H1 (cell line): ENCODE data around the gene IGF2R. TPM values are rescaled to one million over a fixed set of nuclear protein-coding genes. Genes with fewer than 3 reads are reported as not detected.

ENCODE experiments used
- CTCF ChIA-PET: fragments of 300-600 bp; sonication (Branson Sonifier 250); formaldehyde crosslinking; loops from one replicate; lab custom pipeline; 2021; ENCODE audit not compliant: partially characterized antibody; lab: Charles Lee
- POLR2A ChIA-PET: fragments of 300-600 bp; sonication (Branson Sonifier 250); formaldehyde crosslinking; loops from one replicate; lab custom pipeline; 2021; ENCODE audit warnings: inconsistent platforms; ENCODE audit not compliant: partially characterized antibody; lab: Charles Lee
- DNase-seq, 2 experiments: peaks; one replicate each; pipeline versions ENCODE4 v3.0.0 to v3.0.0-alpha.2; 2010 to 2022; ENCODE audit warnings: low spot score in 2 of 2, low read depth in 1 of 2, mixed read lengths in 1 of 2
- FAIRE-seq: peaks from 2 replicates; lab custom pipeline; 2011; peaks lifted over from hg19 to GRCh38; lab: Jason Lieb, UNC
- H2AFZ ChIP-seq: 2 replicates; pipeline ENCODE4 v1.8.1; 2012; ENCODE audit warnings: low read length, inconsistent platforms
- H2AK5ac ChIP-seq: 2 replicates; pipeline ENCODE4 v1.6.1; 2013; ENCODE audit warnings: low read depth, low read length
- H2BK120ac ChIP-seq: replicated peaks from 2 replicates; pipeline ENCODE3; 2013; ENCODE audit warnings: low read depth, low read length, inconsistent platforms
- H2BK12ac ChIP-seq: 2 replicates; pipeline ENCODE4 v1.6.1; 2013; ENCODE audit warnings: low read depth, low read length
- H2BK15ac ChIP-seq: 2 replicates; pipeline ENCODE4 v1.6.1; 2013; ENCODE audit warnings: low read length
- H2BK20ac ChIP-seq: 2 replicates; pipeline ENCODE4 v1.6.1; 2013; ENCODE audit warnings: low read length
- H2BK5ac ChIP-seq: 2 replicates; pipeline ENCODE4 v1.6.1; 2013; ENCODE audit warnings: low read depth, low read length
- H3K14ac ChIP-seq: 2 replicates; pipeline ENCODE4 v1.6.1; 2013; ENCODE audit warnings: inconsistent platforms; ENCODE audit not compliant: insufficient read length
- H3K18ac ChIP-seq: 2 replicates; pipeline ENCODE4 v1.6.1; 2013; ENCODE audit warnings: low read length; ENCODE audit errors: extremely low read depth
- H3K23ac ChIP-seq: 2 replicates; pipeline ENCODE4 v1.6.1; 2013; ENCODE audit warnings: inconsistent platforms; ENCODE audit not compliant: insufficient read length
- H3K23me2 ChIP-seq: 2 replicates; pipeline ENCODE4 v1.6.1; 2013; ENCODE audit warnings: low read depth, low read length
- H3K27ac ChIP-seq: 2 replicates; pipeline ENCODE4 v1.6.1; 2011; ENCODE audit warnings: low read depth, low read length, inconsistent platforms
- H3K27me3 ChIP-seq, 4 experiments: replicated peaks in 1 of 4; 1 replicate in 1 of 4; 2 replicates in 3 of 4; pipeline versions ENCODE4 v1.6.1 to v1.8.1; 2011 to 2013; ENCODE audit warnings: low read length in 3 of 4, mild to moderate bottlenecking in 3 of 4, inconsistent platforms in 2 of 4, mixed read lengths in 2 of 4, moderate library complexity in 1 of 4; ENCODE audit not compliant: control insufficient read depth in 3 of 4, insufficient read depth in 3 of 4; ENCODE audit errors: extremely low read depth in 1 of 4
- H3K36me3 ChIP-seq, 4 experiments: 2 replicates each; pipeline versions ENCODE4 v1.6.1 to v1.8.1; 2011 to 2013; ENCODE audit warnings: mild to moderate bottlenecking in 4 of 4, low read length in 3 of 4, moderate library complexity in 2 of 4, control low read depth in 1 of 4, inconsistent platforms in 1 of 4; ENCODE audit not compliant: insufficient read depth in 4 of 4, control insufficient read depth in 2 of 4
- H3K4ac ChIP-seq: replicated peaks from 2 replicates; pipeline ENCODE3; 2013; ENCODE audit warnings: low read length, low read depth, mixed read lengths, inconsistent platforms; ENCODE audit not compliant: insufficient read length
- H3K4me1 ChIP-seq, 4 experiments: replicated peaks in 1 of 4; 1 replicate in 1 of 4; 2 replicates in 3 of 4; pipeline versions ENCODE4 v1.6.1 to v1.8.1; 2011 to 2013; ENCODE audit warnings: low read length in 3 of 4, inconsistent platforms in 2 of 4, mixed read lengths in 1 of 4; ENCODE audit not compliant: insufficient read depth in 4 of 4, control insufficient read depth in 3 of 4
- H3K4me2 ChIP-seq, 2 experiments: 2 replicates each; pipeline versions ENCODE4 v1.6.1 to v1.8.1; 2011 to 2013; ENCODE audit warnings: low read depth in 2 of 2, low read length in 2 of 2, control low read depth in 1 of 2, inconsistent platforms in 1 of 2, mild to moderate bottlenecking in 1 of 2; ENCODE audit not compliant: insufficient read depth in 1 of 2
- H3K4me3 ChIP-seq, 4 experiments: fragments of 200-600, 300-600 bp in 1 of 4; sonication (generic), shearing (Covaris generic), sonication (Bioruptor Twin) in 1 of 4; 2 replicates each; pipeline versions ENCODE4 v1.5.1 to v1.8.1; 2011 to 2016; ENCODE audit warnings: low read length in 4 of 4, low read depth in 3 of 4, control low read depth in 2 of 4, inconsistent platforms in 2 of 4, mild to moderate bottlenecking in 2 of 4, mixed read lengths in 1 of 4, moderate library complexity in 1 of 4; ENCODE audit not compliant: insufficient read depth in 2 of 4; ENCODE audit errors: extremely low read depth in 1 of 4
- H3K56ac ChIP-seq: replicated peaks from 2 replicates; pipeline ENCODE3; 2013; ENCODE audit warnings: low read depth, mild to moderate bottlenecking, mixed read lengths, low read length, inconsistent platforms; ENCODE audit not compliant: insufficient read length
- H3K79me1 ChIP-seq: 2 replicates; pipeline ENCODE4 v1.6.1; 2013; ENCODE audit warnings: low read depth, low read length, control low read depth
- H3K79me2 ChIP-seq, 2 experiments: 2 replicates each; pipeline versions ENCODE4 v1.6.1 to v1.8.1; 2012 to 2013; ENCODE audit warnings: low read length in 2 of 2, mild to moderate bottlenecking in 2 of 2, inconsistent platforms in 1 of 2; ENCODE audit not compliant: insufficient read depth in 2 of 2, control insufficient read depth in 1 of 2
- H3K9ac ChIP-seq, 4 experiments: replicated peaks in 1 of 4; 1 replicate in 1 of 4; 2 replicates in 3 of 4; pipeline versions ENCODE4 v1.6.1 to v1.8.1; 2011 to 2013; ENCODE audit warnings: low read depth in 3 of 4, low read length in 3 of 4, control low read depth in 2 of 4, mild to moderate bottlenecking in 2 of 4, moderate library complexity in 2 of 4, inconsistent platforms in 1 of 4; ENCODE audit errors: extremely low read depth in 1 of 4
- H3K9me3 ChIP-seq, 2 experiments: 2 replicates each; pipeline versions ENCODE4 v1.6.1 to v1.8.1; 2012 to 2013; ENCODE audit warnings: mild to moderate bottlenecking in 2 of 2, moderate library complexity in 2 of 2, control low read depth in 1 of 2, inconsistent platforms in 1 of 2, low read depth in 1 of 2, low read length in 1 of 2, mixed read lengths in 1 of 2; ENCODE audit not compliant: insufficient read depth in 2 of 2
- H4K20me1 ChIP-seq, 2 experiments: replicated peaks in 1 of 2; 2 replicates each; pipeline versions ENCODE3 to v1.8.1; 2011 to 2013; ENCODE audit warnings: inconsistent platforms in 2 of 2, low read length in 2 of 2, mild to moderate bottlenecking in 1 of 2; ENCODE audit not compliant: insufficient read depth in 2 of 2, control insufficient read depth in 1 of 2
- H4K5ac ChIP-seq: 2 replicates; pipeline ENCODE4 v1.6.1; 2013; ENCODE audit warnings: low read length, low read depth, mixed read lengths, inconsistent platforms; ENCODE audit not compliant: insufficient read length
- H4K8ac ChIP-seq: 2 replicates; pipeline ENCODE4 v1.8.0; 2013; ENCODE audit warnings: mild to moderate bottlenecking, moderate library complexity, low read length, inconsistent platforms; ENCODE audit not compliant: insufficient read depth; ENCODE audit errors: extremely low read depth
- H4K91ac ChIP-seq: replicated peaks from 2 replicates; pipeline ENCODE3; 2013; ENCODE audit warnings: low read length, mixed read lengths, inconsistent platforms; ENCODE audit not compliant: insufficient read length
- BACH1 ChIP-seq: IDR thresholded peaks from 2 replicates; pipeline ENCODE4 v1.6.1; 2012; ENCODE audit warnings: low read length, improper control_type of control experiment
- CBX8 ChIP-seq: fragments of 300-800, 300-1000 bp; sonication (generic); IDR thresholded peaks from 2 replicates; pipeline ENCODE4 v1.7.1; 2016; ENCODE audit warnings: low read depth, low read length, borderline replicate concordance
- EP300 ChIP-seq, 2 experiments: IDR thresholded peaks; 1 replicate in 1 of 2; 2 replicates in 1 of 2; pipeline ENCODE4 v1.6.1; 2011 to 2012; ENCODE audit warnings: low read depth in 2 of 2, low read length in 2 of 2, mild to moderate bottlenecking in 2 of 2, borderline replicate concordance in 1 of 2, inconsistent platforms in 1 of 2, moderate library complexity in 1 of 2
- GABPA ChIP-seq: IDR thresholded peaks from 2 replicates; pipeline ENCODE4 v1.6.1; 2011; ENCODE audit warnings: mild to moderate bottlenecking, low read length, moderate library complexity, borderline replicate concordance; ENCODE audit not compliant: insufficient read depth
- MAX ChIP-seq: IDR thresholded peaks from 2 replicates; pipeline ENCODE4 v1.6.1; 2012; ENCODE audit warnings: inconsistent platforms
- NRF1 ChIP-seq: IDR thresholded peaks from 2 replicates; pipeline ENCODE4 v1.6.1; 2011; ENCODE audit warnings: mild to moderate bottlenecking, low read depth, low read length, improper control_type of control experiment
- RBBP5 ChIP-seq: IDR thresholded peaks from 2 replicates; pipeline ENCODE4 v1.7.1; 2012; ENCODE audit warnings: low read depth, mild to moderate bottlenecking, inconsistent platforms, low read length, moderate library complexity, borderline replicate concordance
- SP2 ChIP-seq: IDR thresholded peaks from 2 replicates; pipeline ENCODE4 v1.6.1; 2012; ENCODE audit warnings: mild to moderate bottlenecking, low read length, inconsistent platforms
- SRF ChIP-seq: IDR thresholded peaks from 2 replicates; pipeline ENCODE4 v1.6.1; 2011; ENCODE audit warnings: mild to moderate bottlenecking, low read depth, low read length, moderate library complexity
- TAF1 ChIP-seq: IDR thresholded peaks from 2 replicates; pipeline ENCODE4 v1.6.1; 2011; ENCODE audit warnings: mild to moderate bottlenecking, low read depth, low read length
- WGBS, 2 experiments: shearing (Covaris generic) in 1 of 2; methylation state at CpG; one replicate each; pipeline versions ENCODE4 v1.1.6 to v1.1.7; 2013 to 2015; ENCODE audit warnings: low lambda C conversion rate in 2 of 2, mixed read lengths in 2 of 2, inconsistent platforms in 1 of 2, low coverage in 1 of 2, missing lambda C conversion rate in 1 of 2; ENCODE audit not compliant: insufficient replicate concordance in 2 of 2, insufficient coverage in 1 of 2, insufficient read length in 1 of 2; ENCODE audit errors: extremely low coverage in 1 of 2, missing lambda C conversion rate in 1 of 2; 5-methylcytosine and 5-hydroxymethylcytosine counted together
- polyA plus RNA-seq, 7 experiments: library from polyadenylated mRNA; depleted of rRNA in 3 of 7; stranded (reverse) in 5 of 7; unstranded in 2 of 7; fragments of >200 nt in 5 of 7; fragments of 200-250 nt in 2 of 7; gene quantifications; 1 replicate in 5 of 7; 2 replicates in 1 of 7; 4 replicates in 1 of 7; pipeline versions ENCODE4 v1.2.1 to v1.2.3, GENCODE V29; 2011 to 2013; ENCODE audit warnings: missing spikeins in 2 of 7, mixed read lengths in 2 of 7
- total RNA-seq: library from RNA; stranded (reverse); fragmentation: NEBNext Ultra II Directional; extraction: Animal tissue kit (Norgen Biotek cat#: 25700); gene quantifications from 2 replicates; pipeline ENCODE4 v1.2.1, GENCODE V29; 2021

IGF2R gene
- total and polyA plus RNA-seq, 2 of the 8 experiments (the other 6 are each of a cell fraction or from before 2014, with no cell fraction given), result 20.6 to 74.1 TPM

GRCh38 chr6:160069050-160069454 is 100.2 kb downstream of the IGF2R start:
- H3K14ac ChIP-seq, result no peak overlapping the region
- H4K5ac ChIP-seq, result no peak overlapping the region
- H3K4me3 ChIP-seq, result no peak overlapping the region
- no peak overlapping the region for H2BK5ac ChIP-seq
- H4K8ac ChIP-seq, result no peak overlapping the region
- H3K4me1 ChIP-seq, result no peaks in the 10 kb centered on the region
- no peaks in the 10 kb centered on the region for H3K27me3 ChIP-seq
- H3K79me1 ChIP-seq, result no peaks in the 10 kb centered on the region
- no peak for TF ChIP-seq TAF1
- no peak for TF ChIP-seq NRF1
- no peak for TF ChIP-seq SP2
- TF ChIP-seq CBX8, result no peak
- no peak for TF ChIP-seq SRF
- no peak for TF ChIP-seq MAX
- no peak for TF ChIP-seq RBBP5
- no peak for TF ChIP-seq BACH1
- TF ChIP-seq GABPA, result no peak
- no peak for TF ChIP-seq EP300 (IDR thresholded peaks at IDR 0.05; ENCODE audit: borderline replicate concordance in 1 of 2, low read depth in 2 of 2, low read length in 2 of 2)
- no peak overlapping the region for H2AFZ ChIP-seq
- no peak overlapping the region for H3K18ac ChIP-seq
- no peak overlapping the region for H3K4ac ChIP-seq
- no peak overlapping the region for H3K23ac ChIP-seq
- H2BK12ac ChIP-seq, result no peak overlapping the region
- no peak overlapping the region for H3K56ac ChIP-seq
- no peaks in the 10 kb centered on the region for H3K23me2 ChIP-seq
- H2BK120ac ChIP-seq, result no peak overlapping the region
- no peak for DNase-seq
- FAIRE-seq, result no peak
- no peak overlapping the region for H2AK5ac ChIP-seq
- ChIA-PET POLR2A (no interaction called here), CTCF (interaction anchor here (1.1 to 1.7 kb wide), 2 partner anchors 24 to 70 kb away, joined by 3 to 4 read pairs; no protein-coding TSS in a partner anchor)
- H4K20me1 ChIP-seq, result peaks cover 1 to 10% of the 10 kb centered on the region in 2 experiments
- H3K27ac ChIP-seq, result no peak overlapping the region
- H3K4me2 ChIP-seq, result no peak overlapping the region
- no peak overlapping the region for H2BK20ac ChIP-seq
- WGBS, 2 experiments, result 89% methylated on average over 9 of the region's 9 CpGs; no CpG with 5 or more reads in 1 of the 2 experiments
- H3K9ac ChIP-seq, result no peak overlapping the region
- peaks cover 28 to 69% (median 63%) of the 10 kb centered on the region in 4 experiments for H3K36me3 ChIP-seq
- H3K79me2 ChIP-seq, result no peaks in the 10 kb centered on the region
- no peaks in the 10 kb centered on the region for H3K9me3 ChIP-seq
- H4K91ac ChIP-seq, result no peak overlapping the region
- H2BK15ac ChIP-seq, result no peak overlapping the region
